ENCODE measurements around the gene IGSF9. TPM values are rescaled to one million over a fixed set of nuclear protein-coding genes. Genes with fewer than 3 reads are reported as not detected.

IGSF9 gene
- total RNA-seq, 1 experiment from 2014 or later = 0.03 TPM

- no peak for DNase-seq (ENCODE audit: low read depth)
- in situ Hi-C loops (cut with HindIII; ENCODE audit: low pct_unique_long_range_greater_than_20kb, low sequenced_read_pairs) = loop anchor here (25.0 kb wide), 1 partner anchor 106 kb away; the partner anchor contains the start of gene DUSP23
These were observed 52.5 kb downstream of the IGSF9 start for GRCh38 chr1:159892944-159893343.

- peak; percentile 81 for DNase-seq (ENCODE audit: low read depth)
- in situ Hi-C loops (cut with HindIII; ENCODE audit: low pct_unique_long_range_greater_than_20kb, low sequenced_read_pairs) = loop anchor here (25.0 kb wide), 1 partner anchor 104 kb away; the partner anchor contains the start of gene DUSP23
These were observed 53.9 kb downstream of the IGSF9 start for GRCh38 chr1:159891275-159892157.

GRCh38 chr1:159890390-159890789 lies 55.0 kb downstream of the IGSF9 start:
- in situ Hi-C loops (cut with HindIII; ENCODE audit: low pct_unique_long_range_greater_than_20kb, low sequenced_read_pairs) = loop anchor here (25.0 kb wide), 1 partner anchor 103 kb away; the partner anchor contains the start of gene DUSP23
- DNase-seq (ENCODE audit: low read depth) = no peak

- DNase-seq (ENCODE audit: low read depth) = peak; percentile 27
- in situ Hi-C loops (cut with HindIII; ENCODE audit: low pct_unique_long_range_greater_than_20kb, low sequenced_read_pairs) = loop anchor here (25.0 kb wide), 1 partner anchor 103 kb away; the partner anchor contains the start of gene DUSP23
These were observed 55.6 kb downstream of the IGSF9 start for GRCh38 chr1:159889821-159890252.

GRCh38 chr1:159889202-159889601 lies 56.2 kb downstream of the IGSF9 start:
- in situ Hi-C loops (cut with HindIII; ENCODE audit: low pct_unique_long_range_greater_than_20kb, low sequenced_read_pairs) = loop anchor here (25.0 kb wide), 1 partner anchor 102 kb away; the partner anchor contains the start of gene DUSP23
- no peak for DNase-seq (ENCODE audit: low read depth)

GRCh38 chr1:159884296-159884695 lies 61.1 kb downstream of the IGSF9 start:
- DNase-seq (ENCODE audit: low read depth) = no peak
- in situ Hi-C loops (cut with HindIII; ENCODE audit: low pct_unique_long_range_greater_than_20kb, low sequenced_read_pairs) = loop anchor here (25.0 kb wide), 1 partner anchor 97 kb away; the partner anchor contains the start of gene DUSP23

- DNase-seq (ENCODE audit: low read depth) = no peak
- in situ Hi-C loops (cut with HindIII; ENCODE audit: low pct_unique_long_range_greater_than_20kb, low sequenced_read_pairs) = loop anchor here (25.0 kb wide), 1 partner anchor 96 kb away; the partner anchor contains the start of gene DUSP23
These were observed 62.3 kb downstream of the IGSF9 start for GRCh38 chr1:159883134-159883533.

GRCh38 chr1:159882527-159882862 lies 62.9 kb downstream of the IGSF9 start:
- in situ Hi-C loops (cut with HindIII; ENCODE audit: low pct_unique_long_range_greater_than_20kb, low sequenced_read_pairs) = loop anchor here (25.0 kb wide), 1 partner anchor 95 kb away; the partner anchor contains the start of gene DUSP23
- DNase-seq (ENCODE audit: low read depth) = no peak

- in situ Hi-C loops (cut with HindIII; ENCODE audit: low pct_unique_long_range_greater_than_20kb, low sequenced_read_pairs) = loop anchor here (25.0 kb wide), 1 partner anchor 95 kb away; the partner anchor contains the start of gene DUSP23
These were observed 63.5 kb downstream of the IGSF9 start for GRCh38 chr1:159881622-159882526.

GRCh38 chr1:159880430-159880829 lies 65.0 kb downstream of the IGSF9 start:
- DNase-seq (ENCODE audit: low read depth) = no peak
- in situ Hi-C loops (cut with HindIII; ENCODE audit: low pct_unique_long_range_greater_than_20kb, low sequenced_read_pairs) = loop anchor here (25.0 kb wide), 1 partner anchor 93 kb away; the partner anchor contains the start of gene DUSP23

More at GRCh38 chr1:159881622-159882526, 63.5 kb downstream of the IGSF9 start:
- peak; percentile 93 for DNase-seq (ENCODE audit: low read depth)

GRCh38 chr1:159879977-159880376 lies 65.4 kb downstream of the IGSF9 start:
- peak; percentile 52 for DNase-seq (ENCODE audit: low read depth)
- in situ Hi-C loops (cut with HindIII; ENCODE audit: low pct_unique_long_range_greater_than_20kb, low sequenced_read_pairs) = loop anchor here (25.0 kb wide), 1 partner anchor 93 kb away; the partner anchor contains the start of gene DUSP23

GRCh38 chr1:159879136-159879535 lies 66.3 kb downstream of the IGSF9 start:
- no peak for DNase-seq (ENCODE audit: low read depth)
- in situ Hi-C loops (cut with HindIII; ENCODE audit: low pct_unique_long_range_greater_than_20kb, low sequenced_read_pairs) = loop anchor here (25.0 kb wide), 1 partner anchor 92 kb away; the partner anchor contains the start of gene DUSP23

- no peak for DNase-seq (ENCODE audit: low read depth)
- in situ Hi-C loops (cut with HindIII; ENCODE audit: low pct_unique_long_range_greater_than_20kb, low sequenced_read_pairs) = loop anchor here (25.0 kb wide), 1 partner anchor 91 kb away; the partner anchor contains the start of gene DUSP23
These were observed 67.5 kb downstream of the IGSF9 start for GRCh38 chr1:159877695-159878444.

Other genes starting within 250 kb of the IGSF9 start
- gene CRP, start 231.0 kb downstream of the IGSF9 start, total RNA-seq (2014; rRNA removed; shearing (Covaris generic); ENCODE audit: low replicate concordance) = not detected in 2 replicates
- gene DUSP23, start 164.7 kb downstream of the IGSF9 start, total RNA-seq (2014; rRNA removed; shearing (Covaris generic); ENCODE audit: low replicate concordance) = 86.0 and 130 TPM in 2 replicates
- not detected in 2 replicates for gene FCRL6, start 143.3 kb downstream of the IGSF9 start, total RNA-seq (2014; rRNA removed; shearing (Covaris generic); ENCODE audit: low replicate concordance)
- not detected in 2 replicates for gene SLAMF8, start 118.7 kb downstream of the IGSF9 start, total RNA-seq (2014; rRNA removed; shearing (Covaris generic); ENCODE audit: low replicate concordance)
- gene VSIG8, start 83.0 kb downstream of the IGSF9 start, total RNA-seq (2014; rRNA removed; shearing (Covaris generic); ENCODE audit: low replicate concordance) = 0.57 TPM in 1 of 2 replicates, not detected in the other
- not detected in 2 replicates for gene CFAP45, start 45.4 kb downstream of the IGSF9 start, total RNA-seq (2014; rRNA removed; shearing (Covaris generic); ENCODE audit: low replicate concordance)
- 669 and 758 TPM in 2 replicates for gene TAGLN2, start 20.1 kb downstream of the IGSF9 start, total RNA-seq (2014; rRNA removed; shearing (Covaris generic); ENCODE audit: low replicate concordance)
- not detected in 2 replicates for gene SLAMF9, start 8.6 kb upstream of the IGSF9 start, total RNA-seq (2014; rRNA removed; shearing (Covaris generic); ENCODE audit: low replicate concordance)
- gene PIGM, start 86.4 kb upstream of the IGSF9 start, total RNA-seq (2014; rRNA removed; shearing (Covaris generic); ENCODE audit: low replicate concordance) = 1.8 and 1.9 TPM in 2 replicates
- gene KCNJ10, start 124.5 kb upstream of the IGSF9 start, total RNA-seq (2014; rRNA removed; shearing (Covaris generic); ENCODE audit: low replicate concordance) = not detected in 2 replicates
- not detected in 2 replicates for gene KCNJ9, start 135.9 kb upstream of the IGSF9 start, total RNA-seq (2014; rRNA removed; shearing (Covaris generic); ENCODE audit: low replicate concordance)
- 52.6 and 56.2 TPM in 2 replicates for gene IGSF8, start 153.0 kb upstream of the IGSF9 start, total RNA-seq (2014; rRNA removed; shearing (Covaris generic); ENCODE audit: low replicate concordance)
- not detected in 2 replicates for gene ATP1A2, start 170.1 kb upstream of the IGSF9 start, total RNA-seq (2014; rRNA removed; shearing (Covaris generic); ENCODE audit: low replicate concordance)
- not detected in 2 replicates for gene ATP1A4, start 206.0 kb upstream of the IGSF9 start, total RNA-seq (2014; rRNA removed; shearing (Covaris generic); ENCODE audit: low replicate concordance)
- not detected in 2 replicates for gene CASQ1, start 245.0 kb upstream of the IGSF9 start, total RNA-seq (2014; rRNA removed; shearing (Covaris generic); ENCODE audit: low replicate concordance)

Measured in Caki2 (cell line).